CD4-positive, alpha-beta T cell treated with Interleukin-17A for 1 hour (primary cell): Measurements from ENCODE around the gene MAMDC4.
A peak's percentile ranks its signal among the peaks of the same experiment; 100 is the strongest.

Source experiments
- DNase-seq: peaks from one replicate; pipeline ENCODE4 v3.0.0-alpha.2; 2020

The MAMDC4 gene

GRCh38 chr9:136896027-136896426, 43.9 kb downstream of the MAMDC4 start:
- no peak for DNase-seq

GRCh38 chr9:136898483-136899100, 46.4 kb downstream of the MAMDC4 start:
- DNase-seq, result no peak

GRCh38 chr9:136899196-136899595, 47.0 kb downstream of the MAMDC4 start:
- no peak for DNase-seq

GRCh38 chr9:136900556-136900955, 48.4 kb downstream of the MAMDC4 start:
- DNase-seq, result no peak

GRCh38 chr9:136900988-136901515, 48.9 kb downstream of the MAMDC4 start:
- no peak for DNase-seq

GRCh38 chr9:136901516-136902258, 49.5 kb downstream of the MAMDC4 start:
- DNase-seq, result peak; percentile 80

GRCh38 chr9:136902259-136902821, 50.2 kb downstream of the MAMDC4 start:
- DNase-seq, result peak; percentile 92

GRCh38 chr9:136903041-136903554, 51.0 kb downstream of the MAMDC4 start:
- DNase-seq, result peak; percentile 55

GRCh38 chr9:136906266-136906665, 54.1 kb downstream of the MAMDC4 start:
- no peak for DNase-seq

- DNase-seq, result no peak
These were observed 55.1 kb downstream of the MAMDC4 start for GRCh38 chr9:136907011-136907914.
